ENCODE data around the gene BMAL1.
"Not testable (repeated sequence)": the region's sequence is repeated elsewhere in the genome, so short reads cannot be mapped to it uniquely, and the experiment has no call there.

BMAL1 gene

GRCh38 chr11:13391217-13391616 lies 113.6 kb downstream of the BMAL1 start:
- Histone ChIP-seq H3K36me3 (ENCODE audit: insufficient read depth, low read length) (peaks cover 29% of the 10 kb centered on the region), H3F3A (ENCODE audit: insufficient read depth, low read length) (no peaks in the 10 kb centered on the region), H3K9me2 (ENCODE audit: low read depth, low read length) (no peaks in the 10 kb centered on the region), H2AFZ (ENCODE audit: low read length) (no peak overlapping the region), H3K4me3 (ENCODE audit: low read depth, low read length, poor library complexity, severe bottlenecking) (no peak overlapping the region), H4K20me1 (ENCODE audit: insufficient read depth, low read length) (no peaks in the 10 kb centered on the region), H3K27me3 (ENCODE audit: insufficient read depth, low read length) (no peaks in the 10 kb centered on the region), H3K79me2 (ENCODE audit: insufficient read depth, low read length) (no peaks in the 10 kb centered on the region), H3K27ac (ENCODE audit: low read depth, low read length, poor library complexity, severe bottlenecking) (no peak overlapping the region), H3K4me1 (ENCODE audit: insufficient read depth, low read length, severe bottlenecking) (no peaks in the 10 kb centered on the region), H3K9ac (ENCODE audit: low read length) (no peak overlapping the region), H3K4me2 (ENCODE audit: low read length) (no peak overlapping the region), H3K9me3 (ENCODE audit: low read length) (no peaks in the 10 kb centered on the region)
- TF ChIP-seq EZH2 (IDR thresholded peaks at IDR 0.05; ENCODE audit: borderline replicate concordance, low read length): no peak
- no peak for TF ChIP-seq CTCF (IDR thresholded peaks at IDR 0.05; ENCODE audit: low read length)

GRCh38 chr11:13398335-13398734 lies 120.7 kb downstream of the BMAL1 start:
- H3K9me3 ChIP-seq (ENCODE audit: low read length); H3K27me3 ChIP-seq (ENCODE audit: insufficient read depth, low read length); H4K20me1 ChIP-seq (ENCODE audit: insufficient read depth, low read length); H3F3A ChIP-seq (ENCODE audit: insufficient read depth, low read length); H3K9me2 ChIP-seq (ENCODE audit: low read depth, low read length); H3K79me2 ChIP-seq (ENCODE audit: insufficient read depth, low read length); H3K27ac ChIP-seq (ENCODE audit: low read depth, low read length, poor library complexity, severe bottlenecking); H3K9ac ChIP-seq (ENCODE audit: low read length); H2AFZ ChIP-seq (ENCODE audit: low read length); H3K4me1 ChIP-seq (ENCODE audit: insufficient read depth, low read length, severe bottlenecking); H3K4me3 ChIP-seq (ENCODE audit: low read depth, low read length, poor library complexity, severe bottlenecking); H3K4me2 ChIP-seq (ENCODE audit: low read length): not testable (repeated sequence)
- H3K36me3 ChIP-seq (ENCODE audit: insufficient read depth, low read length): peaks cover 22% of the 10 kb centered on the region

- Histone ChIP-seq H3K4me2 (ENCODE audit: low read length) (no peak overlapping the region), H3F3A (ENCODE audit: insufficient read depth, low read length) (no peaks in the 10 kb centered on the region), H3K27ac (ENCODE audit: low read depth, low read length, poor library complexity, severe bottlenecking) (no peak overlapping the region), H3K4me1 (ENCODE audit: insufficient read depth, low read length, severe bottlenecking) (no peaks in the 10 kb centered on the region), H4K20me1 (ENCODE audit: insufficient read depth, low read length) (no peaks in the 10 kb centered on the region), H3K36me3 (ENCODE audit: insufficient read depth, low read length) (peaks cover 40% of the 10 kb centered on the region), H3K4me3 (ENCODE audit: low read depth, low read length, poor library complexity, severe bottlenecking) (no peak overlapping the region), H3K9me3 (ENCODE audit: low read length) (no peaks in the 10 kb centered on the region), H3K9me2 (ENCODE audit: low read depth, low read length) (no peaks in the 10 kb centered on the region), H3K79me2 (ENCODE audit: insufficient read depth, low read length) (no peaks in the 10 kb centered on the region), H3K9ac (ENCODE audit: low read length) (no peak overlapping the region), H2AFZ (ENCODE audit: low read length) (no peak overlapping the region), H3K27me3 (ENCODE audit: insufficient read depth, low read length) (no peaks in the 10 kb centered on the region)
- no peak for TF ChIP-seq CTCF (IDR thresholded peaks at IDR 0.05; ENCODE audit: low read length)
- TF ChIP-seq EZH2 (IDR thresholded peaks at IDR 0.05; ENCODE audit: borderline replicate concordance, low read length): no peak
Observed at GRCh38 chr11:13405220-13405619, 127.6 kb downstream of the BMAL1 start.

- no peak overlapping the region for H3K27ac ChIP-seq (ENCODE audit: low read depth, low read length, poor library complexity, severe bottlenecking)
- H3K9me3 ChIP-seq (ENCODE audit: low read length): no peaks in the 10 kb centered on the region
- H3K9me2 ChIP-seq (ENCODE audit: low read depth, low read length): no peaks in the 10 kb centered on the region
- H3K27me3 ChIP-seq (ENCODE audit: insufficient read depth, low read length): no peaks in the 10 kb centered on the region
- TF ChIP-seq CTCF (IDR thresholded peaks at IDR 0.05; ENCODE audit: low read length) (no peak), EZH2 (IDR thresholded peaks at IDR 0.05; ENCODE audit: borderline replicate concordance, low read length) (no peak)
- H2AFZ ChIP-seq (ENCODE audit: low read length): no peak overlapping the region
- H3K9ac ChIP-seq (ENCODE audit: low read length): no peak overlapping the region
- no peak overlapping the region for H3K4me3 ChIP-seq (ENCODE audit: low read depth, low read length, poor library complexity, severe bottlenecking)
- H3F3A ChIP-seq (ENCODE audit: insufficient read depth, low read length): no peaks in the 10 kb centered on the region
- H3K79me2 ChIP-seq (ENCODE audit: insufficient read depth, low read length): no peaks in the 10 kb centered on the region
- H3K4me1 ChIP-seq (ENCODE audit: insufficient read depth, low read length, severe bottlenecking): no peaks in the 10 kb centered on the region
- H4K20me1 ChIP-seq (ENCODE audit: insufficient read depth, low read length): no peaks in the 10 kb centered on the region
- peaks cover 50% of the 10 kb centered on the region for H3K36me3 ChIP-seq (ENCODE audit: insufficient read depth, low read length)
- no peak overlapping the region for H3K4me2 ChIP-seq (ENCODE audit: low read length)
Observed at GRCh38 chr11:13415201-13415600, 137.6 kb downstream of the BMAL1 start.

Data from OCI-LY1 (cell line).